Measurements from ENCODE around the gene NT5DC2. TPM values are rescaled to one million over a fixed set of nuclear protein-coding genes. Genes with fewer than 3 reads are reported as not detected.

NT5DC2 gene

DNA sequence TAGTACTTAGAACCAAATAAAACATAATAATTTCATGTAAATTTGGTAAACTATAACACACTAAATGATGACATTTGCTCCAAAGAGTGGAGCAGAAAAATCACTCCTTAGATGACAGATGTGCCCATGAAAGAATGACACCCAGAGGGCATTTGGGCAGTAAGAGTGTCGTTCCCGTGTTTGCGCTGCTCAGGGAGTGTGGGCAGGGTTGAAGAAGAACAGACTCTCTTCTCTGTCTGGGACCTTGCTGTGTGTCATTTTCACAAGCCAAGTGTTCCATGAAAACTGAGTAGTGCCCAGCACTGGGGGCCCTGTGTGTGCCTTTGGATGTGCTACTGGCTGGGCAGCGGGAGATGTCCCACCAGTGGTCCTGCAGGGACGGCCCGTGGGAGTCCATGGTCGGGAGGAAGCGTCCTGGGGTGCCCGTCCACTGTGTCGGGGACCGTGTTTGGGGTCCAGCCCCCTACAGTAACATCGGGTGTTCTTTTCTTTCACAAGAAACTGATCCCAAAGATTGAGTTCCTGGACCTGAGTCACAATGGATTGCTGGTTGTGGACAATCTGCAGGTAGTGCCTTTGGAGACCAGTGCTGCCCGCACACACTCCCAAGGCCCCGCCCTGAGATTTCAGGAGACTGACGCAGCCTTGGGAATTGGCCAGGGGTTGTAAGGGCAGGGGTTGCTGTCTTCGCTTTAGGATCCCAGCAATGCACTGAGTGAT lies 56.4 kb downstream of the NT5DC2 start:
- no peak overlapping the region for H3K18ac ChIP-seq (ENCODE audit: low read depth in 1 of 2, low read length in 2 of 2)
- H3K4ac ChIP-seq (ENCODE audit: low read depth in 1 of 2, low read length in 2 of 2) = no peak overlapping the region
- H3K79me1 ChIP-seq (replicated peaks; ENCODE audit: low read length, poor library complexity, severe bottlenecking) = peaks cover 57% of the 10 kb centered on the region
- H3K27ac ChIP-seq (ENCODE audit: low read length, poor library complexity, severe bottlenecking) = no peak overlapping the region
- no peak overlapping the region for H2BK5ac ChIP-seq (ENCODE audit: low read depth, low read length, poor library complexity, severe bottlenecking)
- DNase-seq = no peak
- H3K9ac ChIP-seq (ENCODE audit: low read length) = no peak overlapping the region
- H4K8ac ChIP-seq (ENCODE audit: low read length) = no peak overlapping the region
- H3K27me3 ChIP-seq (ENCODE audit: control insufficient read depth in 1 of 2, insufficient read depth in 1 of 2, low read length in 2 of 2) = no peaks in the 10 kb centered on the region
- no peak overlapping the region for H2BK12ac ChIP-seq (ENCODE audit: low read length in 2 of 2)
- H3K4me3 ChIP-seq (ENCODE audit: insufficient read depth in 1 of 2, low read depth in 1 of 2, low read length in 2 of 2) = no peak overlapping the region
- no peak overlapping the region for H3K23ac ChIP-seq (ENCODE audit: low read length in 2 of 2)
- no peaks in the 10 kb centered on the region for H3K9me3 ChIP-seq (ENCODE audit: control insufficient read depth, low read length)
- no peak overlapping the region for H3K14ac ChIP-seq (ENCODE audit: low read length in 2 of 2)
- H2AK5ac ChIP-seq (ENCODE audit: low read length, severe bottlenecking) = no peak overlapping the region
- H2BK15ac ChIP-seq (ENCODE audit: low read depth, poor library complexity, severe bottlenecking) = no peak overlapping the region
- H2BK120ac ChIP-seq (ENCODE audit: low read depth, low read length) = no peak overlapping the region
- peaks cover 93 to 95% of the 10 kb centered on the region in 2 experiments for H3K36me3 ChIP-seq (ENCODE audit: control insufficient read depth in 1 of 2, insufficient read depth in 2 of 2, low read depth in 1 of 2, low read length in 2 of 2)
- H4K91ac ChIP-seq (ENCODE audit: low read length) = no peak overlapping the region
- no peak overlapping the region for H3K4me2 ChIP-seq (ENCODE audit: low read length, poor library complexity, severe bottlenecking)
- H2AFZ ChIP-seq (ENCODE audit: low read depth, low read length) = no peak overlapping the region
- H3K4me1 ChIP-seq (ENCODE audit: control insufficient read depth, insufficient read depth, low read depth, low read length) = no peaks in the 10 kb centered on the region
- 96% methylated on average over 16 of the region's 16 CpGs for WGBS

Small RNAs within 50 kb of the gene (small RNA-seq; reads per million reads assigned to genes)
- not detected for gene RNU6-856P (ENCODE audit: low read depth)
- not detected for gene RNU6ATAC16P (ENCODE audit: low read depth)
